NCI-H446 (cell line): ENCODE data around the gene RFX8.
"Not testable (repeated sequence)": the region's sequence is repeated elsewhere in the genome, so short reads cannot be mapped to it uniquely, and the experiment has no call there.

ENCODE experiments used
- DNase-seq, 2 experiments: peaks; one replicate each; lab custom pipeline; 2025; lab: John Stamatoyannopoulos, UW

RFX8 gene

DNA sequence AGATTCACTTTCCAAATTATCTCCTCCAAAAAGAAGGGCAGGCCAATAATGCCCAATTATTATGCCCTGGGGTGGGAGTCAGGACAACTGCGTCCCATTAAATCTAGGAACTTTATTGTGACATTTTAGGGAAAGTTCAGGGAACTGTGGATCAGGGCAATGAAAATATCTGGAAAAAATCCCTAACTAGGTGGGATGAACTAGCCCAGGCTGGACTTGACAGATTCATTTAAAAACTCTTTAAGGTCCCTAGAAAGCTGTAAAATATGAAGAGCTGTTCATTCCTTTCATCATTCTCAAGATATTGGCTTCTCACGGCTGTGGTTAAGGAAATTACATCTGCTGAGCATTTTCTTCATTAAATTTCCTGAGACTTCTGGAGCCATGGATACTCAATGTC, 95.8 kb downstream of the RFX8 start:
- no peak for DNase-seq

DNA sequence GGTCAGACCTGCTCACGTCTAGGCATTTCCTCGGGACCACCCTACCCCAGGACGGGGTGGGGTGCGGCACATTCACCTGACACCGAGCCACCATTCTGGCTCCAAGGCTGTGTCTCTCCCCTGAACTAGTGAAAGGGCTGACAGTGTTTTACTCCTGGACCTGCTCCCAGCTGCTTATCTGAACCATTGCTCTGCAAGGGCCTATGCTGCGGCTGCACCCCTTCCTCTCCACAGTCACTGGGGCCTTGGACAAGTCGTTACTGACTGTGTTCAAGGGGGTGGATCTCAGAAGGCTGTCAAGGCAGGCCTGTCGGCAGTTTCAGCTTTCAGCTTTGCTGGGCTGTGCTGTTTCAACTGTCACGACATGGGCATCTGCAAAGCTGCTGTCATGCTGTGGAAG, 99.3 kb downstream of the RFX8 start:
- DNase-seq: no peak

DNA sequence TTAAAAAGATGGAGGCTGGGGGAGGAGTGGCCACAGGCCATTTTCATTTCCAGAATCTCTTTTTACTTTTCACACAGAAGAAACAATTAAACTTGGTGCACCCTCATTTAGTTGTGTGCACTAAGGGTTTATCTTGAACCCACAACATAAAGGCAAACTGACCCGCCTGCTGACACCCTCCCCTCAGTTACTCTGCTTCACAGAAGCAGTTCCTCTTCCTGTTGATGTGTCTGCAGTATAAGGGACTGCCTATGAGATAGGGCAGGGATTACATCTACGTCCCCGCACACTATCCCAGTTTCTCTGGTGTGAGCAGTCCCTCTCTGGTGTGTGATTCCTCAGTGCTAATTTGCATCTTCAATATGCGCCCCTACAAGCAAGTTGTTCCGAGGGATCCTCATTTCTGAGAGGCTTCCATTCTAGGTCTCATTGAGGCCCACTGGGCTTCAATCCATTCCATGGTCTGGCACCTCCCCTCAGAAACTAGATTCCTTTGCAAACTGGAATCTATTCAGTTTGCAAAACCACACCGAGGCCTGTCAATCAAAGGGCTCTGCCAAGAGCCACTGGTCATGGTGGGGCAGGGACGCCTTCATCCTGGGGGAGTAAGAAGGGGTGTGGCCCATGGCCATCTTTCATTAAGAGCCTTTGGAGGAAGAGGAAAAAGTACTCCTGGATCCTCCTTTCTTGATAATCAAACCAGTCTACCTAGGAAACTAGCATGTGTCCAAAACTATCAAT, 99.9 kb downstream of the RFX8 start:
- DNase-seq: no peak

DNA sequence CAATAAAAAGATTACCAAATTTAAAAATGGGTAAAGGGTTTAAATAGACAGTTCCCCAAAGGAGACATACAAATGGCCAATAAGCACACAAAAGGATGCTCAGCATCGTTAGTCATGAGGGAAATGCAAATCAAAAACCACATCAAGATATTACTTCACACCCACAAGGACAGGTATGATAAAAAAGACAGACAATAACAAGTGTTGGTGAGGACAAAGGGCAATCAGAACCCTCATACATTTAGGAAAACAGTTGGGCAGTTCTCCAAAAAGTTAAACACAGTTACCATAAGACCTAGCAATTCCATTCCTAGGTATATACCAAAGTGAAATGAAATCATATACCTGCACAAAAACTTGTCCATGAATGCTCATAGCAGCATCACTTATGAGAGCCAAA, 102.1 kb downstream of the RFX8 start:
- no peak for DNase-seq

DNA sequence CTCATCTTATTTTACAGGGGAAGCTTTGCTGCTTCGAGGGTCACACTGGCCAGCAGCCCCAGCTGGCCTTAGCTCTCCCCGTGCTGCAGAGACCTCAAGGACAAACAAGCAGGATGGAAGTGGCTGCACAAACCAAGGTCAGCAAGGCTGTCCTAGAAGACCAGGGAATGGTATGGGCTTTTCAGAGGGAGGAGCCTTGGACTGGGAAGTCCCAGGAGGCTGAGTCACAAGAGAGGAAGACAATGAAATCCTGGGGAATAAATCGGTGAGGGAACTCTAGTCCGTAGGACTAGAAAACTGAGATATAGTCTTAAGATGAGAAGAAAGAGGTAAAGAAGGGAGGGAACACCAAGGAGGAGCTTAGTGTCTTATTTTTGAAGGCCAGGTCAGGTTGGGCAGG, 103.3 kb downstream of the RFX8 start:
- no peak for DNase-seq

DNA sequence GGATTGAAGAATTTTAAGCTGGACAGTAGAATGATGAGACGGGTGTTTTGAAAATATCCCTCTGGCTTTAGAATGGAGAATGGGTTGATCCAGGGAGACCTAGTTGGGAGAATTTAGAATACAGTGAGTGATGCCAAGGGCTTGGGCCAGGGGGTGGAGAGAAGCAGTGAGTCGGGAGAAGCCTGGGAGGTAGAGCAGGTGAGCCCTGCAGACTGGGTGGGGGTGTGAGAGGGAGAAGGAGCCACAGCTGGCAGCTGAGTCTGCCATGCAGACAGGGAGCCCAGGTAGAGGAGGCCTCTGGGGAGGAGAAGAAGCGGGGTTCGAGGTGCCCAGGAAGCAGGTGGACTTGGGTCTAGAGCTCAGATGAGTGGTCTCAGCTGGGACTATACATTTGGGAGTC, 105.8 kb downstream of the RFX8 start:
- no peak for DNase-seq

DNA sequence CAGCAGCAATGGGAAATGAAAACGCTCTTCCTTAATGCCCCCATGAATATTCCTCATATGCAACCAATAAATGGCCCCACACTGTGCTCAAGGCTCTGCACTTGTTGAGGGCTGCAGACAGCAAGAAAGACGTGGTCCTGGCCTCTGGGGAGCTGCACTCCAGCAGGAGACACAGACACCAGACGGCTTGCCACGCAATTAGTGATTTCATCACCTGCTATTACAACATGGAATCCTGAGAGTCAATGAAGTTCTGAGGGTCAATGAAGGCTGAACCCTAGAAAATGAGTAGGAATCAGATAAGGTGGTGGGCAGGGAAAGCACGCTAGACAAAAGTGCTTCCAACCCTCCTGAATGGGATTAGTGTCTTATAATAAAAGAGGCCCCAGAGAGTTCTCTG, 106.5 kb downstream of the RFX8 start:
- no peak for DNase-seq

DNA sequence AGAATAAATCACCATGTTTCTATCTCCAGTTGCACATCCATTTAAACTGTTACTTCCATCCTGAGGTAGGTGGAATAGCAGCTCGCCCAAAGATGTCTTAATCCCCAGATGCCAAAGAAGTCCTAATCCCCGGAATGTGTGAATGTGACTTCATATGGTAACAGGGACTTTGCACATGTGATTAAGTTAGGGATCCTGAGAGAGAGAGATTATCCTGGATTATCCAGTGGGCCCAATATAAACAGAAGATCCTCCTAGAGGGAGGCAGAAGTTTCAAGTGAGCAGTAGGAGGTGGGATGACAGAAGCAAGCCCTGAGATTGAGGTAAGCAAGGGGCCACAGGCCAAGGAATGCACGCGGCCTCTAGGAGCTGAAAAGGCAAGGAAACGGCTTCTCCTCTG, 107.4 kb downstream of the RFX8 start:
- DNase-seq: no peak

DNA sequence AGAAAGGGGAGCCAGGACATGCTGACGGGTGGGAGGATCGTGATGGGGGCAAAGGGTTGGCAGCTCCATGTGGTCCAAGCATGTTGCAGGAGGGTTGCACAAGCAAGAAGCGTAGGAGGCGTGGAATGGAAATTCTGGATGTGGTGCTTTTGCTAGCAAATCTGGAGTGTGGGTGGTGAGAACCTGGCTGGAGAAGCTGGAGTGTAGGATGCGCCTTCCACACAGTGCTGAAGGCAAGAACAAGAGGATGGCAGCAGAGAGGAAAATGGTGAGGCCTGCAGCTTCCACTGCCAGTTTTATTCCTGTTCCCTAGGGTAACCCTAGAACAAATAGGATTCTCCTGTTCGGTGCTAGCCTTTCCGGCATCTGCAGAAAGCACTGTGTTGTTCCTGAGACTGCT, 110.0 kb downstream of the RFX8 start:
- no peak for DNase-seq

DNA sequence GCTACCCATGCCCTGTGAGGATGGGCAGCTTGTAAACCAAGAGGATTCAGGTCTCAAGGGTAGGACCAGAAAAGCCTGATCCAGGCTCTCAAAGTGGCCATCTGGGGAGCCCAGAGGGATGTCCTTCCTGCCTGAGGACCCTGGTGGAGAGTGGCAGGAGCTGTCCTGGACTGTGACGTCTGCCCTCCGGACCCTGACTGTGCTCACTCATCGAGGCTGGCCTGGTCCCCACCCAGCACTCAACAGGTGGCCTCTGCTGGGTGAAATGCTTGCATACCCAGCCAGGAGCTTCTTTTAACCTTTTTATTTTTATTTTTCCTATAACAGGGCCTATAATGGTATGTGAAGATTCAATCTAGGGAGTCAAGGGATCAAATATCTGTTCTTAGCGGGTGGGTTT, 112.1 kb downstream of the RFX8 start:
- no peak for DNase-seq

DNA sequence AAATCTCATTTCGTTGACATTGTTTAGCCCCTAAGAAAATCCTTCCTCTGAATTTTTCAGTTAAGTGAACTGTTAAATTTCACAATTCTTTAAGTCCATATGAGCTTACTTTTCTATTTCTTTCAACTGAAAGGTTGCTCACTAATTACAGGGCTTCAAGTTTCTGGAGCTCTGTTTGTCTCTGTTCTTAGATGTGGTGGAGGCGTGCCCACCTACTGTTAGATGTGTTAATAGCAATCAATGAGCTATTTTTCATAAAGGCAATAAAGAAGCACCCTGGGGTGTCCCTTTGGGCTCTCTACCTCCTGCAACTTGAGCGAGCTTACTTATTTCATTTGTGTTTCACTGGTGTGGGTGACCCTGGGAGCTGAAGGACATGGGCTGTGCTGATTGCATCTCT, 112.6 kb downstream of the RFX8 start:
- no peak for DNase-seq

DNA sequence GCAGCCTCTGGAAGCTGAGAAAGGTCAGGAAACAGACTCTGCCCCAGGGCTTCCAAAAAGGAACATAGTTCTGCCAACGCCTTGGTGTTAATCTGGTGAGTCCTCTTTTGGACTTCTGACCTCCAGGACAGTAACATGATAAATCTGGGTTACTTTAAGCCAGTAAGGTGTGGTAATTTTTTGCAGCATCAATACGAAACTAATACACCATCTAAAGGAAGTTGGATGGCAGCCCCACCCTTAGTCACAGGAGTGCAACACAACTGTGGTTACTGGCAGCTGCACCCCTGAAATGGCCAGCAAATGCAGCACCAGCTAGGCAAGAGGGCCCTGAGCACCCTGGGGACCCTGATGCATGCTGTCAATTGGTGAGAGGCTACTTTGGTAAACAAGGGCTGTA, 113.4 kb downstream of the RFX8 start:
- DNase-seq: no peak

DNA sequence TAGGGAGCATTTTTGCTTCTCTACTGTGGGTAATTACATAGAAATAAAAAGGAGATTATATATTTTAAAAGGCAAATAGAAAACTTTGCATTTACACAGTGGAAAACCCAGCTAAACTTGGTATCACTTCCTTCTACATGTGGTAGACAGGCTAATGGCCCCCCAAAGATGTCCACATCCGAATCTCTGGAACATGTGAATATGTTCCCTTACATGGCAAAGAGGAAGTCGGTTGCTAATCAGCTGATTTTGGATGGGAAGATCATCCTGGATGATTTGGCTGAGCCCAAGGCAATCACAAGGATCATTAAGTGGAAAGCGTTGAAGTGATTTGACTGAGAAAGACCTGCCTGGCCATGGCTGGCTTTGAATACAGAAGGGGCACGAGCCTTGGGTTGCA, 113.8 kb downstream of the RFX8 start:
- no peak for DNase-seq

DNA sequence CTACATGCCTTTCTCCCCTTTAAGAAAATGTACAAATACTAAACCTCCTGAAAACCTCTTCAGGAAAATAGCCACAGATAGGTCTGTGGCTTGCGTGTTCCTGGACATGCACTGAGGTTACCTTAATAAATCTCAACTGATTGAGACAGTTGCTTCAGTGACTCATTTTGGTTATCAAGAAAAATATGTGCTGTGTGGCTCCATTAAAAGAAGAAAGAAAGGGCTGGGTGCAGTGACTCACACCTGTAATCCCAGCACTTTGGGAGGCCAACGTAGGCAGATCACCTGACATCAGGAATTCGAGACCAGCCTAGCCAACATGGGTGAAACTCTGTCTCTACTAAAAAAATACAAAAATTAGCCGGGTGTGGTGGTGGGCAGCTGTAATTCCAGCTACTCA, 114.7 kb downstream of the RFX8 start:
- DNase-seq: no peak

DNA sequence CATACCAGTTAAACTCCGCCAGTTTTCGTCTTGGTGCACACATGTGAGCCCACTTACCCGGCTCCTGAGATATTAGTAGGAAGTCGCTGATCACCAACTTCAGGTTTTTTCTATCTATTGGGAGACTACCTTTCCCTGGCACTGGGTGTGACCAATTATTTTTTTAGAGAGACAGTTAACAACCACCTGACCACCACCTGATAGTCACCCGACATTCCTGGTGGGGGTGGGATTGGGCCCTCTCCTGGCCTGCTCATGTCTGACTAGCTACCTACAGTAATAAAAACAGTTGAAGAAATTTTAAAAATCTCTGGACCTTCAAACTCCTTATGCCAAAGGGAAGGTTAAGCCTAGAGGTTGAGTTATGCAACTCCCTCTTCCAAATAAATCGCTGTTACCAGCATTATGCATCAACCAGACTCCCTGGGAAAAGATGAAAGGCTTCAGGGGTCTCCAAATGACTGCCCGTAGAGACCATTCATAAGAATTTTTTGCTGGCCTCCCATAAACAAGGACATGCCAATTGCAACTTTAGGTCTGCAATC, 115.4 kb downstream of the RFX8 start:
- DNase-seq: no peak

DNA sequence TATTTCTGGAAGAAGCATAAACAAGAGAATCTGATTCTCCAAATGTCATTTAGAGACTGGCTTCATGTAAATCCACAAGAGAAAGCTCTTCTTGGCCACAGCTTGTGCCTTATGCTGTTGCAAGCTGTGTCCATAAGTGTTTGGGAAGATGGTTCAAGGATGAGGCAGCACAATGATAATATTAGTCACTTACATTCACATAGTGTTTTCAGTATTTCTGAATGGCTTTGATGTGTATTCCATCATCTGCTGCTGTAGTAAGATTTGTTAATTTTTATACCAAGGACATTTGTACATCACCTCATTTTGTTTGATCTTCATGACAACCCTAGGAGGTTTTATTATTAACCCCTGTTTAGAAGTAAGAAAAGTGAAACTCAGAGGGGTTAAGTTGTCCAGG, 117.5 kb downstream of the RFX8 start:
- DNase-seq: no peak

DNA sequence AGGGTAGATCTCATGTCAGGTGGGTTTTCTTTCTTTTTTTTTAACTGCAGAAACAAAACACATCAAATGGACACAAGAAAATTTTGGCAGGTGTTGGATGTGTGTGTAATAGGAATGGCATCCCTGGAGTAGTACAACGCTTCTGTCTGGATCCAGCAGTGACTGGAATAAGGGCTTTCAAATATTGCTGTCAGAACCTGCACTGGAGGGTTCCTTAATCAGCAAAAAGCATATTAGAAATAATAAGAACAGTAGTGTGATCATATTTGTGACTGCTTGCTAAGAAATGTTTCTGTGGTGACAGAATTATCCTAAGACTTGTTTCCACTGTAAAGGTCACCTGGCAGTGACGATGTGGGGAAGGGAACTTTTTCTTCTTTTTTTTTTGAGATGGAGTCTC, 118.4 kb downstream of the RFX8 start:
- no peak for DNase-seq

DNA sequence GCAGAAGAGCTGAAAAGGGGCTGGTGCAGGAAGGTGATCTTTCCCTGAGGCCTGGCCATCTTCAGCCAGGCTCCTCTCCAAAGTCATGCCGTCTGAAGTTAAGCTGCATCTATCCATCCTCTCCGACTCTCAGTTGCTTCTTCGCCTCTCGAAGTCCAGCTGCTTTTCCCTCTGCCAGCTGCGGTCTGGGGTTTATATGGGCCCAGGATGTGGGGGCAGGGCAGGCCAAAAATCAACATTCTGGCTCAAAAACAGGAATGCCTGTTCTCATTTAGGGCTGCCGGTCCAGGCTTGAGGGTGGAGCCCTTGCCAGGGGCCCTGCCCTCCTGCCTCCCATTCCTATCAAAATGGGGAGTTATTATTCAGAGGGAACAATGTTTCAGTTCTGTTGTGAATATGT, 118.9 kb downstream of the RFX8 start:
- no peak for DNase-seq

DNA sequence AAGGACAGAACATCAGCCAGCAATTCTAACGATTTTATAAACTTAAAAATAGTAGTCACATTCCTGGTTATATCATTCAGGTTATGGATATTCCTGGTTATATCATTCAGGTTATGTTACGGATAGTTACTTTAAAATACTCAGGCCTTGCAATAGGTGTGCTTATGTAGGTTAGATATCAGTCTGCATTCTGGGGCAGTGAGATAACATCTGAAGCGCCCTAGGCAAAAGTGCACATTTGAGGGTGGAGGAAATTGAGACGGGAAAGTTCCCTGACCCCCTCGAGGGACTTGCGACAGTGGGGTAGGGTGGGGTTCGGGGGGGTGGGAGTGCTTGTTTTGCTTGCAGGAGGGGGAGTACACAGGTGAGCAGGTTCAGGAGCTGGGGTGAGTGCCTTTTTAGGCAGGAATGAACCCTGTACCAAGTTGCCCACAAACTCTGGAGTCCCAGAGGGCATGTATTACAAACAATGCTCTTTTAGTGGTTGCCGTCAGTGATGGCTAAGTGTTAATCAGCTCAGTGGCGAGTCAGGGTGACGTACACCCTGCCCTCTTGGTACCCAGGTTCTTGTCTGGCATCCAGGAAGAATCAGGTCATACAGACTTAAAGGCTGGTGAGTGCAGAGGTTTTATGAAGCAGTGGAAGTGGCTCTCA, 119.4 kb downstream of the RFX8 start:
- DNase-seq: no peak

DNA sequence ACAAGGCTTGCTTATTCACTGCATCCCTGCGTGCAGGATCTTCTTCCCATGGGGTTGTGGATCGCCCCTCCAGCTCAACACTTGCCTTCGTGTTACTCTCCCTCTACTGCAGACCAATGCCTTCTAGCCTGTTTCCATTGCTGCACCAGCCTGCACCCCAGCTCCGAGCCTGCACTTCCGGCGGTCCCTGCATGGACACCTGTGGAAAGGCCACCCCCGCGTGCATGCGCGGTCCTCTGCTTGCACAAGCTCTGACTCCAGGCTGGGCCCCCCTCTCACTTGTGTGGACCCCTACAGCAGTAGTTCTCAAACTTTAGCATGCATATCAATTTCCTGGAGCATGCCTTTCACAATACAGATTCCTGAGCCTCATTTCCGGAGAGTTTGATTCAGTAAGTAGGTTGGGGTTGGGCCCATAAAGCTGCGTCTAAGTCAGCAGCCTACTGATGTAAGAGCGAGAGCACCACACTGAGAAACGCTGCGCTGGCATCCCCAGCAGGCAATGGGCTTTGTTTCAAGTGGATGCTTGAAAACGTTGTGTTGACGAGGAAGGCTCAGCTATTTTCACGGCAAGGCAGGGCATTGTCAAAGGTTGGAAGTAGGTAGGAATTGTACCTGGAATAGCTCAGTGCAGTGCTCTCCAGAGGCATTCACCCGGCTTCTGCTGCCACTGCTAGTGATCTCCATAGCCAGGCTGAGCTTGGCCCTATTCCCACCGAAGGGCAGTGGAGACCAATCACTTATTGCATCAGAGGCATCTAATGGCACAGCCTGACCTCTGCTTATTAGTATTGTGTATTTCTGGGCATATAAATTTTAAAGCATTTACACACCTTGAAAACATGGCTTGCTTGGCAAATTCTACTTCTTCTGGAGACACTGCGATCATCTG, 120.2 kb downstream of the RFX8 start:
- DNase-seq: no peak

DNA sequence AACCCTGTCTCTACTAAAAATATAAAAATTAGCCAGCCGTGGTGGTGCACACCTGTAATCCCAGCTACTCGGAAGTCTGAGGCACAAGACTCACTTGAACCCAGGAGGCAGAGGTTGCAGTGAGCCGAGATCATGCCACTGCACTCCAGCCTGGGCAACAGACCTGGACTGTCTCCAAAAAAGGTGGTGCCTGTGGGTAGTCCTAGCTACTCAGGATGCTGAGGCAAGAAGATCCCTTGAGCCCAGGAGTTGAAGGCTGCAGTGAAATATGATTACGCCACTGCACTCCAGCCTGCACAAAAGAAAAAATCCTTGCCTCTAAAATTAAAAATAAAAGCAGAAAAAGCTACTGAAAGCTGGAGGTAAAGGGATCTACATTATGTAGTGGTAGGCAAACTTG, 122.3 kb downstream of the RFX8 start:
- DNase-seq: not testable (repeated sequence)

DNA sequence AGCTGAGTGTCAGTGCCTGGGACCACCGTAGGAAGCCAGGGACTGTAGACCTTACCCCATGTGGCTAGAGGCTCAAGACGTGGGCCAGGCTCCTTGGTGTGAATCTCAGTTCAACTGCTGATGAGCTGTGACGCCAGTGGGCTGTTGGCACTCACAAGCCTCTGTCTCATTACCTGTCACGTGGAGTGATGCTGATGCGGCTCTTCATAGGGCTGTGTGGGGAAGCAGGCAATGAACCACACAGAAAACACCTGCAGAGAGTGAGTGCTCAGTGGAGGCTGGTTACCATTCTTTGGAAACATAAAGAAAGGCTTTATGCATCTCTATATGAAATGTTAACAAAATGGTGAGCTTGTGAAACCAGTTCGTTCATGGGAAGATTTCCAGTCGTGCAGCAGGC, 123.7 kb downstream of the RFX8 start:
- DNase-seq: no peak
